NCI-H1930 (cell line): ENCODE results near the gene BCAS3.
"Not testable (repeated sequence)": the region's sequence is repeated elsewhere in the genome, so short reads cannot be mapped to it uniquely, and the experiment has no call there.

Experiments
- DNase-seq, 2 experiments: peaks; one replicate each; lab custom pipeline; 2025; lab: John Stamatoyannopoulos, UW

BCAS3 gene

GRCh38 chr17:60886731-60887613 lies 209.3 kb downstream of the BCAS3 start:
- not testable (repeated sequence) for DNase-seq

DNA sequence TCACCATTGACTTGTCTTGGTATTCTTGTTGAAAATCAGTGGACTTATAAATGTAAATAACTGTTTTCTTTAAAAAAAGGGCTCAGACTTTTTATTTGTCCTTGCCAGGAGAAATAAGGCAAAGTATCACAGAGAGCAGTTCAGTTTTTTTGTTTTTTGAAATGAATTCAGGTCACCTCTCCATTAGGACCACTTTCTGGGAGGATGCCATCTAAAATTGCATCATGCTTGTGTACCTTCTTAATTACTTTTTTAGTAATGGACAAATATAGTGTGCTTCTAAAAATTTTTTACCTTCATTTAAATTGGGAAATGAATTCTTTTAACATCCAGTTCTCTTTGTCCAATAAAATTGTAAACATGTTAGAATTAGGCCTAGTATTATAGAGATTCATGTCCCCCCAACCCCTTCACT lies 210.0 kb downstream of the BCAS3 start:
- DNase-seq: no peak

- no peak for DNase-seq
Observed at GRCh38 chr17:60888812-60889709, 211.4 kb downstream of the BCAS3 start.

GRCh38 chr17:60891149-60891548 lies 213.5 kb downstream of the BCAS3 start:
- no peak for DNase-seq

DNA sequence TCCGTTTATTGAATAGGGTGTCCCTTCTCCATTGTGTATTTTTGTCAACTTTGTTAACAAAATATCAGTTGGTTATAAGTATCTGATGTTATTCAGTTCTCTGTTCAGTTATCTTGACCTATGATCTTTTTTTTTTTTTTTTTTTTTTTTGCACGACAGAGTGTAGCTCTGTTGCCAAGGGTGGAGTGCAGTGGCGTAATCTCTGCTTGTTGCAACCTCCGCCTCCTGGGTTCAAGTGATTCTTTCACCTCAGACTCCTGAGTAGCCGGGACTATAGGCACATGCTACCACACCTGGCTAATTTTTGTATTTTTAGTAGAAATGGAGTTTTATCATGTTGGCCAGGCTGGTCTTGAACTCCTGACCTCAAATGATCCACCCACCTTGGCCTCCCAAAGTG lies 215.8 kb downstream of the BCAS3 start:
- DNase-seq: no peak

- no peak for DNase-seq
Observed at GRCh38 chr17:60896996-60897395, 219.3 kb downstream of the BCAS3 start.

DNA sequence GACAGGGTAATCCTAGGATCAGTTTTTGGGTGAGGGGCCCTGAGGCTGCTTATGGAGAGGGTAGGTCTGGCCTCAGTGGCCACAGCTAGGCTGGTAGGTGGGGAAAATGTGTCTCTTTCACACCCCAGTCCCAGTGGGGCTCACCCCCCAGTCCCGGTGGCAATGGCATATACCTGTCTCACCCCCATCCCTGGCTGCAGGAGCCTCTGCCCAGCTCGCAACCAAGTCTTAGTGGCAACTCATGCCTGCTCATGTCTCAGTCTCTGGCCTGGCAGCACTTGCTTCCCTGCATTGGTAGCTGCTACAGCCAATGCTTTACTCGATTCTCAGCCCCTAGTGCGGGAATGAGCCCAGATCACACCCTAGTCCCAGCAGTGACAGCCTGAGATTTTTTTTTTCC lies 221.5 kb downstream of the BCAS3 start:
- DNase-seq: no peak

DNA sequence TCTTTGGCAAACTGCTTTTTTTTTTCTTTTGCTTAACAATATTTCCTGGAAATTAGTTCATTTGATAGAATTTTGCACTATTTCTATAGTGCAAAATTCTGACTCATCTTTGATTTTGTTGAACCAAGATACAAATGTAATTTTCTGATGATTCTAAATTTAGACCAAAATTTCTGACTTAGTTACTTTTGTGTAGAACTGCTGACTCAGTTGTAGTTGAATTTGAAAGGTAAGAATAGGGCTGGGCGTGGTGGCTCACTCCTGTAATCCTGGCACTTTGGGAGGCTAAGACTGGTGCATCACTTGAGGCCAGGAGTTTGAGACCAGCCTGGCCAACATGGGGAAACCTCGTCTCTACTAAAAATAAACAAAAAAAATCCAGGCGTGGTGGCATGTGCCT lies 223.0 kb downstream of the BCAS3 start:
- no peak for DNase-seq

GRCh38 chr17:60901242-60901641 lies 223.6 kb downstream of the BCAS3 start:
- DNase-seq: no peak

DNA sequence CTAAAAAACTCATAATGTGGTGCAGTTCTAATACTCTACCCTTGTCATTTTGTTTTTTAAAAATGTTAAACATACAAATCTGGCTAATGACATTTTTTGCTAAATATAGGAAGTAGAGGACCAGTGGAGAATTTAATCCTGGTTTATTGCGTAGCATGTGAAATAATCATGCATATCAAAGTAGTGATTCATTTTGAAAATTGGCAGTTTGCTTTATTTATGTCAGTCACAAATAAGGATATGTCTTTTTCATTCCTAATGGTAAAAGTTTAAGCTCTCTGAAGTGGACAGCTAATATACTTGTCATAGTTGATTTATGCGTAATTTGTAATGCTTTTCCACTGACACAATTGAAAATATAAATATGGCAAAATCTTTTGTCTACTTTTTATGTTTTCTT lies 224.2 kb downstream of the BCAS3 start:
- DNase-seq: no peak

DNA sequence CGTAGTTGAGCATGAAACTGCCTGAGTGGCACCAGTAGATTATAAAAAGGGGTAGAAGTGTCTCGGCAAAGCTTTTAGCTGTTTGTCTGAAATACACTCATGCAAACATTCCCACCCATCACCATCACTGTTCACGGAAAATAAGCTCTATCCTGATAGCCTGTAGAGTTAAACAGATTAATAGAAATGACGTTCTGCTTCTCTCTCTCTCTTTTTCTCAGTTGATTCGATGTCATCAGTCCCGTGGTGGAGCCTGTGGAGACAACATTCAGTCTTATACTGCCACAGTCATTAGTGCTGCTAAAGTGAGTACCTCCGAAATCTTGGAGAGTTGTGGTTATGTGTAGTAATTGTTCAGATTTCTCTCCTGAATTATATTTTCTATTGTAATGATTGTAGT lies 224.7 kb downstream of the BCAS3 start:
- no peak for DNase-seq

DNA sequence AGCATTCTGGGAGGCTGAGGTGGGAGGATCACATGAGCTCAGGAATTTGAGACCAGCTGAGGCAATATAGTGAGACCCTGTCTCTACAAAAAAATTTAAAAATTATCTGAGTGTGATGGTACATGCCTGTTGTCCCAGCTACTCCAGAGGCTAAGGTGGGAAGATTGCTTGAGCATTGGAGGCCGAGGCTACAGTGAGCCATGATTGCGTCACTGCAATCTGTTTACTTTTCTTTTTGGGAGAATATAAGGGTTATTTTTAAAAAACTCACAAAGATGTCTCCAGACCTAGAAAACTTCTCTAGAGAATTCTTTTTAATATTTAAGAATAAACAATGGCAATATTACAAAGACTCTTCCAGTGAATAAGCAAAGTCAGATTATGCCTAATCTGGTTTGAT lies 226.9 kb downstream of the BCAS3 start:
- no peak for DNase-seq

- DNase-seq: no peak
Observed at GRCh38 chr17:60905709-60906108, 228.1 kb downstream of the BCAS3 start.

DNA sequence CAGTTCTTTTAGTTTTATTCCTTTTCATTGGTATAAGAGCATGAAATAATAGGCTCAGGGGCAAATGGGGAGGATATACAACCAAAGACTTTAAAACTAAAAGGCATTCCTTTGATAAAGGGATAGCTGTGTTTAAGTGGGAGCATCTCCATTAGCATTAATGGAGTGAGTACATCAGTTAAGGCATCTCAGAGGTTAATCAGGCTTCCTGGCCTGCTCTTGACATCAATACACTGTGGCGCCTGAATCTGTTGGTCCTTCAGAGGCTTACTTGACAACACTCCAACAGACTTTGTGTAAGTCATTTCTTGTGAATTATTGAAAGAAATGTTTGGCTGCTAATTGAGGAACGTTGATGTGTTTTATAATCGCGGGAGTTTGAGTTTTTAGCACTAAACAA lies 230.7 kb downstream of the BCAS3 start:
- no peak for DNase-seq

DNA sequence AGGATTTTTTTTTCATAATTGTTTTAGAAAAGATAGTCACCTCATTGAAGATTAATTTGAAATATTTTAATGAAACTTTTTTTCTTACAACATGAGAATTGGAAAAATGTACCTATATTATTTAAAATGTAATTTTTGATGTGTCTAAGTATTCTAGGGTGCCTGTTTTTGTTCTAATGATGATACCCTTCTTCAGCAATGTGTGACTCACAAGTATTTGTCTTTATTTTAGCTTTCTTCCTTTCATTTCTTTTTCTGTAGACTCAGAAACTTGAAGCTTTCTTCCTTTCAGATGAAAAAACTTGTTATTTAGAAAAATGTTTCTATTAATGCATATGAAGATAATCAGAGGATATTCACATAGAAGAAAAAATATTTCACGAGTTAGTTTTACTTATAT lies 231.8 kb downstream of the BCAS3 start:
- no peak for DNase-seq

- no peak for DNase-seq
Observed at GRCh38 chr17:60910415-60910814, 232.8 kb downstream of the BCAS3 start.

DNA sequence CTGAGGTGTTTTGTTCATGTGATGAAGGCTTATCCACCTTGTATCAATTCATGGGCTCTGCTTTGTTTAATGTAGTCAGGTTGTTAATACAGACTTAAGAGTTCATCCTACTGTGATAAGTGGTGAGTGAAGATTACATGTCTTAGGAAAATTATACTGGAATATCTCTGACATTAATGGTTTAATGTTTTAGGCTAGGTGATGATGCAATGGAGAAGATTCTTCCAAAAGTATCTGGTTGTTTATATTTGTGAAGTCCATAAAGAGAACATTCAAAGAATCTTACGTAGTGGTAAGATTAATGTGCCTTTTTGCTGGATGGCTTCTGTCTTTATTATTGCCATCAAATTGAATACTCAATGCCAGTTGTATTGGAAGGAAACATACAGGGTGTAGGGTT lies 236.4 kb downstream of the BCAS3 start:
- no peak for DNase-seq

GRCh38 chr17:60916043-60916442 lies 238.4 kb downstream of the BCAS3 start:
- no peak for DNase-seq

DNA sequence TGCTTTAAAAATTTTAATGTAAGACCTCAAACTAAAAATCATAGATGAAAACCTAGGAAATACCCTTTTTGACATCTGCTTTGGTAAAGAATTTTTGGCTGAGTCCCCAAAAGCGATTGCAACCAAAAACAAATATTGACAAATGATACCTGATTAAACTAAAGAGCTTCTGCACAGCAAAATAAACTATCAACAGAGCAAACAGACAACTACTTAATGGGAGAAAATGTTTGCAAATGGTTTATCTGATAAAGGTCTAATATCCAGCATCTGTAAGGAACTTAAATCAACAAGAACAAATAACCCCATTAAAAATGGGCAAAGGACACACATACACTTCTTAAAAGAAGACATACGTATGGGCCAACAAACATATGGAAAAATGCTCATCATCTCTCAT lies 242.5 kb downstream of the BCAS3 start:
- no peak for DNase-seq

DNA sequence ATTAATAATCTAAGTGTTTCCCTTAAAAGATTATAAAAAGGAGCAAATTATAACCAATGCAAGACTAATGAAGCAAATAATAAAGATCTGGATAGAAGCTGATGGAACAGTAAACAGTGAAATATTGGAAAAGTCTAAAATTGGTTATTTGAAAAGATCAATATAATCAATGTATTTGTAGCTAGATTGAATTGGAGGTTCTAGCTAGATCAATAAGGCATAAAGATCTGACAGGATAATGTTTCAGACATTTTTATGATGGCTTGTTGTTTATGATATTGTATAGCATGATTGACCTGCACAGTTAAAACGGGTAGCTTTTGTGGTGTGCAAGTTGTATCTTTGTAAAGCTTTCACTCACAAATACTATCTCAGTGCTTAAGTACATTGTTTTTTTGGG lies 245.3 kb downstream of the BCAS3 start:
- DNase-seq: no peak

GRCh38 chr17:60926466-60927183 lies 249.0 kb downstream of the BCAS3 start:
- no peak for DNase-seq

DNA sequence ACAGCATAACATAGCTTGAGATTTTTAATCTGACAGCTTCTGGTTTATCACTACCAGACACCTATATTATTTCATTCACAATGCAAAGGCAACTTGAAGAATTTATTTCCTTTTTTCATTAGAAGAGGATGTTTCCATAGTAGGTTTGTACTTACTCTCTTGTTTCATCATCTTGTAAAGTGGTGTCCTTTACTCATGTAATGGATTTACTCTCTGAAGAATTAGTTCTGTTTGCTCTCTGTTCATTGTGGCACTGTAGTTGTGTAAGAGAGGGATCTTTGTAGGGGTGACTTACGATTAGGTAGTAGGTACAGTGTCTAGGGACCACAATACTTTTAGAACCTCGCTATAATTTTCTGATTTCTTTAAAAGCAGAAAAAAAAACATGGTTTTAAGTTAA lies 256.1 kb downstream of the BCAS3 start:
- peak in 1 of 2 experiments; percentile 24 for DNase-seq
